ENCODE results near the gene IDH2. TPM values are rescaled to one million over a fixed set of nuclear protein-coding genes. Genes with fewer than 3 reads are reported as not detected.

IDH2 gene
- total and polyA plus RNA-seq, 10 of the 15 experiments (the other 5 are each of a cell fraction or from before 2014, with no cell fraction given) = 2.3 to 358 (median 242) TPM

DNA sequence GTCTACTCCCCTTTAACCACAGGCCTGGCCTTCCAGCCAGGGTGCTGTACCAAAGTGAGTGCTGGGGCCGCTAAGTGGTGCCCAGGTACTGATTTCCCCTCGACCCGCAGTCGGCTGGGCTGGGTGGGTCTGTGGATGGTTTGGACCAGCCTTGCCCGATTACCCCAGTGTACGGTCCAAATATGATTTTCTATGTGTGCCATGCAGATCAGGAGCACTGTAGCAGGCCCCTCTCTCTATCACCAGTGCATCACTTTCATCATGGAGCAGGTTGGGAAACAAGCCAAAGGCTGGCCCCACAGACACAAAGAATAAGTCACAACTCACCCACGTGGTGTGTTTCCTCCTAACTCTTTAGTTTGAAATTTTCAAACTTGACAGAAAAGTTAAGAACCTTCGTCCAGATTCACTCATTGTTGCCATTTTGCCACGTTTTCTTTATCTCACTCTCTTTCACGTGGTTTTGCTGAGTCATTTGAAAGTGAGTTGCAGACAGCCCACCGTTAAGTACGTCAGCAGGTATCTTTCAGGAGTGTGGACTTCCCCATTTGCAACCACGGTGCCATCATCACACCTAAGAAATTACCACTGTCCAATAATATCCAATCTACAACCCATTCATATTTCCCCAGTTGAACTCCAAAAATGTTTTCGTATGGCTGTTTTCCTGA lies 64.2 kb downstream of the IDH2 start (continued):
- TF ChIP-seq NR2C2 (IDR thresholded peaks at IDR 0.05; ENCODE audit: borderline replicate concordance, control insufficient read depth, insufficient read length, low read depth) (no peak), CREM (IDR thresholded peaks at IDR 0.05; ENCODE audit: low read depth) (peak; percentile 97), STAT1 (conservative IDR thresholded peaks at IDR 0.05) (no peak), YBX1 (IDR thresholded peaks at IDR 0.05) (no peak), MEF2B (IDR thresholded peaks at IDR 0.05; ENCODE audit: partially characterized antibody, poor library complexity, severe bottlenecking) (peak; percentile 77), TCF7 (IDR thresholded peaks at IDR 0.05; ENCODE audit: borderline replicate concordance) (no peak), ZNF384 (IDR thresholded peaks at IDR 0.05; ENCODE audit: borderline replicate concordance, low read depth, low read length) (no peak), LARP7 (IDR thresholded peaks at IDR 0.05) (no peak), SRF (IDR thresholded peaks at IDR 0.05; ENCODE audit: low read depth in 2 of 2, low read length in 2 of 2) (no peak), DPF2 (IDR thresholded peaks at IDR 0.05) (peak; percentile 95), RBBP5 (conservative IDR thresholded peaks at IDR 0.05) (no peak), CBFB (IDR thresholded peaks at IDR 0.05; ENCODE audit: low read depth) (no peak), CBX5 (IDR thresholded peaks at IDR 0.05; ENCODE audit: low read depth) (no peak), SUPT20H (IDR thresholded peaks at IDR 0.05; ENCODE audit: borderline replicate concordance, control insufficient read depth, low read depth, low read length) (no peak), EP300 (IDR thresholded peaks at IDR 0.05; ENCODE audit: borderline replicate concordance in 1 of 2, control insufficient read depth in 1 of 2, low read depth in 2 of 2, low read length in 2 of 2) (peak; percentile 99 to 100), KDM1A (IDR thresholded peaks at IDR 0.05; ENCODE audit: borderline replicate concordance) (no peak), FOS (IDR thresholded peaks at IDR 0.05; ENCODE audit: borderline replicate concordance, extremely low read depth, insufficient read length) (no peak), TCF12 (IDR thresholded peaks at IDR 0.05; ENCODE audit: low read depth, low read length) (no peak), BACH1 (IDR thresholded peaks at IDR 0.05; ENCODE audit: borderline replicate concordance) (peak; percentile 99)
- TF ChIP-seq, protein P1, sequence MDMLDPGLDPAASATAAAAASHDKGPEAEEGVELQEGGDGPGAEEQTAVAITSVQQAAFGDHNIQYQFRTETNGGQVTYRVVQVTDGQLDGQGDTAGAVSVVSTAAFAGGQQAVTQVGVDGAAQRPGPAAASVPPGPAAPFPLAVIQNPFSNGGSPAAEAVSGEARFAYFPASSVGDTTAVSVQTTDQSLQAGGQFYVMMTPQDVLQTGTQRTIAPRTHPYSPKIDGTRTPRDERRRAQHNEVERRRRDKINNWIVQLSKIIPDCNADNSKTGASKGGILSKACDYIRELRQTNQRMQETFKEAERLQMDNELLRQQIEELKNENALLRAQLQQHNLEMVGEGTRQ (IDR thresholded peaks at IDR 0.05; ENCODE audit: borderline replicate concordance, low read depth, low read length) = peak; percentile 39; the same call in 1 of the 2 replicates
- TF ChIP-seq, protein P2, sequence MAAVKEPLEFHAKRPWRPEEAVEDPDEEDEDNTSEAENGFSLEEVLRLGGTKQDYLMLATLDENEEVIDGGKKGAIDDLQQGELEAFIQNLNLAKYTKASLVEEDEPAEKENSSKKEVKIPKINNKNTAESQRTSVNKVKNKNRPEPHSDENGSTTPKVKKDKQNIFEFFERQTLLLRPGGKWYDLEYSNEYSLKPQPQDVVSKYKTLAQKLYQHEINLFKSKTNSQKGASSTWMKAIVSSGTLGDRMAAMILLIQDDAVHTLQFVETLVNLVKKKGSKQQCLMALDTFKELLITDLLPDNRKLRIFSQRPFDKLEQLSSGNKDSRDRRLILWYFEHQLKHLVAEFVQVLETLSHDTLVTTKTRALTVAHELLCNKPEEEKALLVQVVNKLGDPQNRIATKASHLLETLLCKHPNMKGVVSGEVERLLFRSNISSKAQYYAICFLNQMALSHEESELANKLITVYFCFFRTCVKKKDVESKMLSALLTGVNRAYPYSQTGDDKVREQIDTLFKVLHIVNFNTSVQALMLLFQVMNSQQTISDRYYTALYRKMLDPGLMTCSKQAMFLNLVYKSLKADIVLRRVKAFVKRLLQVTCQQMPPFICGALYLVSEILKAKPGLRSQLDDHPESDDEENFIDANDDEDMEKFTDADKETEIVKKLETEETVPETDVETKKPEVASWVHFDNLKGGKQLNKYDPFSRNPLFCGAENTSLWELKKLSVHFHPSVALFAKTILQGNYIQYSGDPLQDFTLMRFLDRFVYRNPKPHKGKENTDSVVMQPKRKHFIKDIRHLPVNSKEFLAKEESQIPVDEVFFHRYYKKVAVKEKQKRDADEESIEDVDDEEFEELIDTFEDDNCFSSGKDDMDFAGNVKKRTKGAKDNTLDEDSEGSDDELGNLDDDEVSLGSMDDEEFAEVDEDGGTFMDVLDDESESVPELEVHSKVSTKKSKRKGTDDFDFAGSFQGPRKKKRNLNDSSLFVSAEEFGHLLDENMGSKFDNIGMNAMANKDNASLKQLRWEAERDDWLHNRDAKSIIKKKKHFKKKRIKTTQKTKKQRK (IDR thresholded peaks at IDR 0.05; ENCODE audit: low read depth, low read length) = no peak
- TF ChIP-seq, protein P3, sequence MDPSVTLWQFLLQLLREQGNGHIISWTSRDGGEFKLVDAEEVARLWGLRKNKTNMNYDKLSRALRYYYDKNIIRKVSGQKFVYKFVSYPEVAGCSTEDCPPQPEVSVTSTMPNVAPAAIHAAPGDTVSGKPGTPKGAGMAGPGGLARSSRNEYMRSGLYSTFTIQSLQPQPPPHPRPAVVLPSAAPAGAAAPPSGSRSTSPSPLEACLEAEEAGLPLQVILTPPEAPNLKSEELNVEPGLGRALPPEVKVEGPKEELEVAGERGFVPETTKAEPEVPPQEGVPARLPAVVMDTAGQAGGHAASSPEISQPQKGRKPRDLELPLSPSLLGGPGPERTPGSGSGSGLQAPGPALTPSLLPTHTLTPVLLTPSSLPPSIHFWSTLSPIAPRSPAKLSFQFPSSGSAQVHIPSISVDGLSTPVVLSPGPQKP (IDR thresholded peaks at IDR 0.05; ENCODE audit: low read depth, low read length) = no peak
- TF ChIP-seq, protein P4, sequence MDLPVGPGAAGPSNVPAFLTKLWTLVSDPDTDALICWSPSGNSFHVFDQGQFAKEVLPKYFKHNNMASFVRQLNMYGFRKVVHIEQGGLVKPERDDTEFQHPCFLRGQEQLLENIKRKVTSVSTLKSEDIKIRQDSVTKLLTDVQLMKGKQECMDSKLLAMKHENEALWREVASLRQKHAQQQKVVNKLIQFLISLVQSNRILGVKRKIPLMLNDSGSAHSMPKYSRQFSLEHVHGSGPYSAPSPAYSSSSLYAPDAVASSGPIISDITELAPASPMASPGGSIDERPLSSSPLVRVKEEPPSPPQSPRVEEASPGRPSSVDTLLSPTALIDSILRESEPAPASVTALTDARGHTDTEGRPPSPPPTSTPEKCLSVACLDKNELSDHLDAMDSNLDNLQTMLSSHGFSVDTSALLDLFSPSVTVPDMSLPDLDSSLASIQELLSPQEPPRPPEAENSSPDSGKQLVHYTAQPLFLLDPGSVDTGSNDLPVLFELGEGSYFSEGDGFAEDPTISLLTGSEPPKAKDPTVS (IDR thresholded peaks at IDR 0.05; ENCODE audit: low read depth, low read length) = no peak

Measured in GM12878 (cell line).